Left ventricle myocardium superior (tissue), 1 donor: ENCODE data around the gene HSPG2. TPM values are rescaled to one million over a fixed set of nuclear protein-coding genes. Genes with fewer than 3 reads are reported as not detected.

Experiments used
- ATAC-seq: fragments of 200-7000 bp; cut with Tn5 transposase; one replicate; pipeline ENCODE4 v1.9.1; 2020; ENCODE audit warnings: mild to moderate bottlenecking, moderate library complexity
- DNase-seq: peaks from one replicate; pipeline ENCODE4 v3.0.0-alpha.2; 2020
- intact Hi-C: fragments of 100-400 bp; cut with micrococcal nuclease; formaldehyde crosslinking; loops from one replicate; pipeline ENCODE4 v1.11.0; 2022
- total RNA-seq: library from RNA; stranded (reverse); fragmentation: NEBNext Ultra II Directional; extraction: Animal tissue kit (Norgen Biotek cat#: 25700); gene quantifications from one replicate; pipeline ENCODE4 v1.2.1, GENCODE V29; 2021
- donor health status: DM: no; HTN: yes; CAD: no; lungs with severe emphysema.

HSPG2 gene
- total RNA-seq, 1 donor from 2014 or later = 269 TPM

- DNase-seq (peak; percentile 26), ATAC-seq (no peak)
- intact Hi-C loops = loop anchor here (10.0 kb wide), 1 partner anchor 63 kb away; no protein-coding TSS in a partner anchor
These were observed 45.3 kb downstream of the HSPG2 start for GRCh38 chr1:21891621-21892479.

GRCh38 chr1:21891081-21891480 lies 46.0 kb downstream of the HSPG2 start:
- DNase-seq (peak; percentile 26), ATAC-seq (no peak)
- intact Hi-C loops = loop anchor here (10.0 kb wide), 1 partner anchor 64 kb away; no protein-coding TSS in a partner anchor

GRCh38 chr1:21888500-21888899 lies 48.6 kb downstream of the HSPG2 start:
- intact Hi-C loops = no loop called here
- ATAC-seq (no peak), DNase-seq (no peak)

- intact Hi-C loops = no loop called here
- no peak for ATAC-seq
- no peak for DNase-seq
These were observed 49.3 kb downstream of the HSPG2 start for GRCh38 chr1:21887796-21888195.

- no peak for DNase-seq
- no peak for ATAC-seq
- intact Hi-C loops = no loop called here
These were observed 49.8 kb downstream of the HSPG2 start for GRCh38 chr1:21887216-21887736.

GRCh38 chr1:21886486-21887215 lies 50.5 kb downstream of the HSPG2 start:
- no peak for DNase-seq
- ATAC-seq = no peak
- intact Hi-C loops = no loop called here

GRCh38 chr1:21885236-21886037 lies 51.7 kb downstream of the HSPG2 start:
- DNase-seq (no peak), ATAC-seq (no peak)
- intact Hi-C loops = no loop called here

- intact Hi-C loops = no loop called here
- DNase-seq (no peak), ATAC-seq (no peak)
These were observed 52.5 kb downstream of the HSPG2 start for GRCh38 chr1:21884456-21885235.

GRCh38 chr1:21882721-21883415 lies 54.2 kb downstream of the HSPG2 start:
- DNase-seq (peak; percentile 26), ATAC-seq (peak; percentile 2)
- intact Hi-C loops = no loop called here

- DNase-seq (peak; percentile 29), ATAC-seq (no peak)
- intact Hi-C loops = no loop called here
These were observed 55.9 kb downstream of the HSPG2 start for GRCh38 chr1:21881250-21881649.

- DNase-seq = peak; percentile 29
- ATAC-seq = no peak
- intact Hi-C loops = no loop called here
These were observed 56.5 kb downstream of the HSPG2 start for GRCh38 chr1:21880619-21880970.

GRCh38 chr1:21879928-21880618 lies 57.0 kb downstream of the HSPG2 start:
- DNase-seq = peak; percentile 37
- intact Hi-C loops = no loop called here
- peak; percentile 82 for ATAC-seq

- DNase-seq = no peak
- no peak for ATAC-seq
- intact Hi-C loops = no loop called here
These were observed 58.2 kb downstream of the HSPG2 start for GRCh38 chr1:21878840-21879478.

GRCh38 chr1:21878009-21878773 lies 58.9 kb downstream of the HSPG2 start:
- intact Hi-C loops = no loop called here
- DNase-seq (no peak), ATAC-seq (no peak)

- DNase-seq = peak; percentile 27
These were observed 60.8 kb downstream of the HSPG2 start for GRCh38 chr1:21876267-21876666.

GRCh38 chr1:21875621-21876063 lies 61.5 kb downstream of the HSPG2 start:
- DNase-seq (peak; percentile 22), ATAC-seq (no peak)
- intact Hi-C loops = no loop called here

More at GRCh38 chr1:21876267-21876666, 60.8 kb downstream of the HSPG2 start:
- no peak for ATAC-seq
- intact Hi-C loops = no loop called here
